H54 (cell line): ENCODE results near the gene LIN7B.

Experiments
- DNase-seq: peaks from one replicate; pipeline ENCODE4 v3.0.0; 2011; ENCODE audit warnings: low spot score, mixed read lengths; ENCODE audit not compliant: insufficient read length
- FAIRE-seq: peaks from 3 replicates; lab custom pipeline; 2011; peaks lifted over from hg19 to GRCh38; lab: Jason Lieb, UNC
- POLR2A ChIP-seq: IDR thresholded peaks from 2 replicates; pipeline ENCODE4 v1.6.1; 2011; ENCODE audit warnings: low read depth, mild to moderate bottlenecking, low read length

Gene LIN7B

DNA sequence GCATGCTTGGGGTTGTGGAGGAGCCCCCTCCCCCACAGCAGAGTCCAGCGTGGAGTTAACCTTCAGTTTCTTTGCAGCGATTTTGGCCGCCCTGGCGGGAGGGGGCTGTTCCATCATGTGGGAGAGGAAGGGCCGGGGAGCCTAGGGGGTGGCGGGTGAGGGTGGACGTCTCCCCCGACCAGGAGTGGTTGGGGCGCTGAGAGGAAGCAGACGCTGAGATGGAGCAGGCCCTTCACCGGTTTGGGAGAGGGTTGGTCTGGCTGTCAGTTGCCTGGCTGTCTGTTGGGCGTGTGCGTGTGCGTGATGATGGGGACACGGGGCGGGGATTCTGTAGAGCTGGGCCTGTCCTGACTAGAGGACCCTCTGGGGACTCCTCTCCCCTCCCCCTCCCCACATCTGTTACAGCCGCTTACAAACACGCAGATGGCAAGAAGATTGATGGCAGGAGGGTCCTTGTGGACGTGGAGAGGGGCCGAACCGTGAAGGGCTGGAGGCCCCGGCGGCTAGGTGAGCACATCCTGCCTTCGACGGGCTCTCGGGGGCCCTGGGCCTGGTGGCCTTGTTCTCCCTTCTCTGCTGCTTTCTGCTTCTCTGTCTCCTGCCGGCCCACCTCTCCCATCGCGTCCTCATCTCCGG is 9.8 kb upstream of the LIN7B start:
- DNase-seq: no peak
- FAIRE-seq: no peak
- no peak for TF ChIP-seq POLR2A

DNA sequence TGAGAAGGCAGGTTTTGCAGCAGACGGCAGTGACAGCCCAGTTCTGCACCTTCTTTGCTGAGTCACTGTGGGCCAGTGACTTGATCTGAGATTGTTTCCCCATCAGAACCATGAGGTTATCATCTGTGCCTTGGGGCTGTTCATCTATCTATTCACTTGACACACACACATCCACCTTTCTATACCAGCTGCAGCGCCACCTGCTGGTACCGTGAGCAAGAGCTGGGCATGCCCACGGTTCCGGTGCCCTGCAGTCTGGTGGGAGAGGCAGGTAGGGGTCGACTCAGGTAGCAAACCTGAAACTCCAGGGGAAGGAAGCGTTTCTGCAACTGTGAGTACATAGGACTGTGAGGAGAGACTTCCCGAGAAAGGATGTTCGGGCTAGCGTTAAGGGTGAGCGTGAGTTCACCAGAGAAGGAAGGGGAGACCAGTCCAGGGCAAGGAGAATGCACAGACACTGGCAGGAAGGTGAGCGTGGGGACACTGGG is 7.5 kb upstream of the LIN7B start:
- no peak for TF ChIP-seq POLR2A
- no peak for FAIRE-seq

DNA sequence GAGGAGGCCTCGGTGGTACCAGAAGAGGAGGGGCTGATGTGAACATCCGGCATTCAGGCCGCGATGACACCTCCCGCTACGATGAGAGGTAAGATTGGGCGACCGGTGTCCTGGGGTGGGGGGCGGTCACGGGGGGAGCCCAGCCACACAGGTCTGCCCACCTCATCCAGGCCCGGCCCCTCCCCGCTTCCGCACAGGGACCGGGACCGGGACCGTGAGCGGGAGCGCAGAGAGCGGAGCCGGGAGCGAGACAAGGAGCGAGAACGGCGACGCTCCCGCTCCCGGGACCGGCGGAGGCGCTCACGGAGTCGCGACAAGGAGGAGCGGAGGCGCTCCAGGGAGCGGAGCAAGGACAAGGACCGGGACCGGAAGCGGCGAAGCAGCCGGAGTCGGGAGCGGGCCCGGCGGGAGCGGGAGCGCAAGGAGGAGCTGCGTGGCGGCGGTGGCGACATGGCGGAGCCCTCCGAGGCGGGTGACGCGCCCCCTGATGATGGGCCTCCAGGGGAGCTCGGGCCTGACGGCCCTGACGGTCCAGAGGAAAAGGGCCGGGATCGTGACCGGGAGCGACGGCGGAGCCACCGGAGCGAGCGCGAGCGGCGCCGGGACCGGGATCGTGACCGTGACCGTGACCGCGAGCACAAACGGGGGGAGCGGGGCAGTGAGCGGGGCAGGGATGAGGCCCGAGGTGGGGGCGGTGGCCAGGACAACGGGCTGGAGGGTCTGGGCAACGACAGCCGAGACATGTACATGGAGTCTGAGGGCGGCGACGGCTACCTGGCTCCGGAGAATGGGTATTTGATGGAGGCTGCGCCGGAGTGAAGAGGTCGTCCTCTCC is 6.3 kb upstream of the LIN7B start:
- TF ChIP-seq POLR2A: no peak
- DNase-seq (no peak), FAIRE-seq (no peak)

More for the DNA sequence above, 7.5 kb upstream of the LIN7B start:
- no peak for DNase-seq

- no peak for FAIRE-seq
- DNase-seq: no peak
- no peak for TF ChIP-seq POLR2A
Measured at GRCh38 chr19:49109051-49109450, 5.1 kb upstream of the LIN7B start.

GRCh38 chr19:49109569-49110233 is 4.5 kb upstream of the LIN7B start:
- no peak for FAIRE-seq
- DNase-seq: no peak
- TF ChIP-seq POLR2A: no peak

DNA sequence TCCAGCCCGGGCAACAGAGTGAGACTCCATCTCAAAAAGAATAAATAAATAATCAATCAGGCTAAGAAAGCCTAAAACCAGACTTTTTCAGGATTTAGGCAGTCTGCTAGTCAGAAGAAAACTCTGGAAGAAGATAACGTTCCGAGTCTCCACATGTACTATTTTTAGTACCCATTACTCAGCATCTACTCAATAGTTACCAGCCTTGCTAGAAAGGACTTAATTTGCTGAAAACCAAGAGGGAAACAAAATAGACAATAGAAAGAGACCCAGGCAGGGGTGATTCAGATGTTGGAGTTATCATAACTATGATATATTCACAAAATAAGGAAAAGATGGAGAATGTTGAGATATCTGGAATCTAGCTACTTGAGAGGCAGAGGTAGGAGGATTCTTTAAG is 3.6 kb upstream of the LIN7B start:
- TF ChIP-seq POLR2A: no peak
- FAIRE-seq (no peak), DNase-seq (no peak)

- no peak for TF ChIP-seq POLR2A
- no peak for FAIRE-seq
Measured at GRCh38 chr19:49111218-49111998, 2.8 kb upstream of the LIN7B start.

GRCh38 chr19:49114630-49115363 is 627 bp downstream of the LIN7B start:
- no peak for TF ChIP-seq POLR2A
- FAIRE-seq (no peak), DNase-seq (no peak)

More at GRCh38 chr19:49111218-49111998, 2.8 kb upstream of the LIN7B start:
- no peak for DNase-seq

- TF ChIP-seq POLR2A: no peak
- FAIRE-seq (no peak), DNase-seq (no peak)
Measured at GRCh38 chr19:49116544-49116943, 2.4 kb downstream of the LIN7B start.

- TF ChIP-seq POLR2A: no peak
- DNase-seq (no peak), FAIRE-seq (no peak)
Measured at GRCh38 chr19:49117677-49118564, 3.8 kb downstream of the LIN7B start.

- DNase-seq: peak; percentile 82
Measured at GRCh38 chr19:49118565-49119410, 4.6 kb downstream of the LIN7B start, which contains the start of gene C19orf73. C19orf73 (minus strand) TSS chr19:49119143; CDS start chr19:49119022, 121 bp downstream.

More at GRCh38 chr19:49118565-49119410, 4.6 kb downstream of the LIN7B start, which contains the start of gene C19orf73:
- peak; percentile 36; the same call in 1 of the 2 replicates for TF ChIP-seq POLR2A
- peak; percentile 36 for FAIRE-seq
